Stimulated activated CD8-positive, alpha-beta memory T cell treated with anti-CD3 and anti-CD28 coated beads, Interleukin-4, amount 100 ng/mL, for 48 hours (primary cell): ENCODE data around the gene CASD1.

Experiments
- DNase-seq: peaks from one replicate; pipeline ENCODE4 v3.0.0-alpha.2; 2020

CASD1 gene

GRCh38 chr7:94513565-94513860 lies 3.9 kb downstream of the CASD1 start:
- no peak for DNase-seq

GRCh38 chr7:94514140-94514889 lies 4.7 kb downstream of the CASD1 start:
- DNase-seq: no peak

GRCh38 chr7:94514917-94515316 lies 5.3 kb downstream of the CASD1 start:
- DNase-seq: no peak

GRCh38 chr7:94525923-94526322 lies 16.3 kb downstream of the CASD1 start:
- no peak for DNase-seq

GRCh38 chr7:94529516-94529915 lies 19.9 kb downstream of the CASD1 start:
- no peak for DNase-seq

- DNase-seq: no peak
Measured at GRCh38 chr7:94530109-94530508, 20.5 kb downstream of the CASD1 start.

GRCh38 chr7:94532676-94533075 lies 23.1 kb downstream of the CASD1 start:
- DNase-seq: no peak

- DNase-seq: no peak
Measured at GRCh38 chr7:94540428-94540827, 30.8 kb downstream of the CASD1 start.

GRCh38 chr7:94547126-94547525 lies 37.5 kb downstream of the CASD1 start:
- no peak for DNase-seq

- DNase-seq: no peak
Measured at GRCh38 chr7:94556028-94556427, 46.4 kb downstream of the CASD1 start.

GRCh38 chr7:94557215-94557614 lies 47.6 kb downstream of the CASD1 start:
- no peak for DNase-seq

GRCh38 chr7:94559972-94560371 lies 50.4 kb downstream of the CASD1 start:
- no peak for DNase-seq

GRCh38 chr7:94561841-94562514 lies 52.4 kb downstream of the CASD1 start:
- DNase-seq: no peak

- DNase-seq: no peak
Measured at GRCh38 chr7:94562525-94562924, 52.9 kb downstream of the CASD1 start.

- no peak for DNase-seq
Measured at GRCh38 chr7:94565247-94565894, 55.8 kb downstream of the CASD1 start.

- no peak for DNase-seq
Measured at GRCh38 chr7:94567396-94567795, 57.8 kb downstream of the CASD1 start.

GRCh38 chr7:94571816-94572215 lies 62.2 kb downstream of the CASD1 start:
- DNase-seq: no peak

GRCh38 chr7:94575646-94576045 lies 66.0 kb downstream of the CASD1 start:
- DNase-seq: no peak

- no peak for DNase-seq
Measured at GRCh38 chr7:94576316-94576715, 66.7 kb downstream of the CASD1 start.

- DNase-seq: no peak
Measured at GRCh38 chr7:94577357-94577756, 67.7 kb downstream of the CASD1 start.

- no peak for DNase-seq
Measured at GRCh38 chr7:94578614-94579013, 69.0 kb downstream of the CASD1 start.

- no peak for DNase-seq
Measured at GRCh38 chr7:94579470-94579869, 69.9 kb downstream of the CASD1 start.

GRCh38 chr7:94580601-94581000 lies 71.0 kb downstream of the CASD1 start:
- no peak for DNase-seq

- no peak for DNase-seq
Measured at GRCh38 chr7:94584113-94584512, 74.5 kb downstream of the CASD1 start.
